ENCODE measurements around the gene POLK.
"Not testable (repeated sequence)": the region's sequence is repeated elsewhere in the genome, so short reads cannot be mapped to it uniquely, and the experiment has no call there.

POLK gene

DNA sequence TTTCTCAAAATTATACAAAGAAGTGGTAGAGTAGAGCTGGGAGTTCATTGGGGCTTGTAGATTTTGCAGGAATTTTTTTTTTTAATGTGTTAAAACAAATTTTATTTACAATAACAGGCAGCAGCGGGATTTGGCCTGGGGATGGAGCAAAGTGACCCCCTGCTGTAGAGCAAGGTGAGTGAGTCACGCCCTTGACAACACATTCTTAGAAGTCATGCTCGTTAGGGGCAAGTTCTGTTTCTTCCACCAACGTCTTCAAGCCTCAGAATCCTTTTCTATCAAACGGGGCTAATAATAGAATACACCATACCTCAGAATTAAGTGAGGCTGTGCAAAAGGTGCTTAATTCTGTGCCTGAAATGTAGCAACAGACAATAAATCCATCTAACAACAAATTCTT, 98.5 kb downstream of the POLK start:
- no peak for DNase-seq (ENCODE audit: low read depth in 2 of 2)

GRCh38 chr5:75610859-75611310, 99.2 kb downstream of the POLK start:
- DNase-seq (ENCODE audit: low read depth in 2 of 2) = not testable (repeated sequence)

DNA sequence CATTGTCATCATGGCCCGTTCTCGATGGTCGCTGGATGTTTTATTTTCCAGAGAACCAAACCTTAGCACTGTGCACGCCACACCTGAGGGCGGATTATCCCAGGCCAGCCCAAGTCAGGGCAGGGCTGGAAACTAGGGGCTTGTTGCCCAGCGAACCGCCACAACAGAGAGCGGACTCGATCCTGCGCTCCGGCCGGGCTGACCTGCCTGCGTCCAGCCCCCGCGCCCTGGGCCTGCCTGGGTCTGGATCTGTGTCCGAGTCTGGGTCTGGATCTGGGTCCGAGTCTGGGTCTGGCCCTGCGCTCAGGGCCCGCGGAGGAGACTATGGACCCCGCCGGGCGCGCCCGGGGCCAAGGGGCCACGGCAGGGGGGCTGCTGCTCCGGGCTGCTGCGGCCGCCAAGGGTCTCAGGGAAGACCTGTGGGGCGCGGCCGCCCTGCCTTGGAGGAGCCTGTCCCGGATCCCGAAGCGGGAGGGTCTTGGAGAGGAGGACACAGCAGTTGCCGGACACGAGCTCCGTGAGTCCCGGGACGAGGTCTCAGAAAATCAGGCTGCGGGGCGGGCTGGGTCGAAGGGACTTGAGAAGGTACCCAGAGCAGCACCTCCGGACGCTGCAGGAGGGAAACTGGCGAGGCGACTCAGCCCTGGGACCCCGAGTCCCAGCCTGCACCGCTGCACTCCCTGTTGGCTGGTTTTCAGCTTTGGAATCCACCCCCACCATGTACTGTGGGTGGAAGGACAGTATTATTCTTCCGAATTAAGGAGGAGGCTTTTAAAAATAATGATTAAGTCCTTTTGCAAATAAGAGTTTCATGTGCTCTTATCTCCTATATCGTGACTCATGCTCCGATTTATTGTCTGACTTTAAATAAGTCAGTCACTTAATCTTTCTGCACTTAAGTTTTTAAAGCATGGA, 99.9 kb downstream of the POLK start, which contains the start of gene ANKDD1B:
Gene ANKDD1B (plus strand): TSS at position 143 of the 915 bp plus-strand sequence. CDS start 182 bp downstream, at position 325.
- DNase-seq (ENCODE audit: low read depth in 2 of 2) = no peak

DNA sequence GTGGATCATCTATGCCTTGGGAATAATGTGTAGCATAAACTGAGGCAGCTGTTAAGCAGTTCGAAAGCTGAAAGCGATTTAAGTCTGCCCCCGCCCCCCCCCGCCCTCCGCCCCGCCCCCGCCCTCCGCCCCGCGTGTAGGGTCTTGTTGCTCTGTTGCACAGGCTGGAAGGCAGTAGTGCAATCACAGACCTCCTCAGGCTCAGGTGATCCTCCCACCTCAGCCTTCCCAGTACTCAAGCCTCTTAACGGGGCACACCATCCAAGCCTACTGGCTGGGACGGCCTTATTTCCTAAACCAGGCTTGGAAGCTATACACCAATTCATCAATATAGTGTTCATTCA, 100.5 kb downstream of the POLK start:
- DNase-seq (ENCODE audit: low read depth in 2 of 2) = no peak

GRCh38 chr5:75612901-75613300, 101.2 kb downstream of the POLK start:
- no peak for DNase-seq (ENCODE audit: low read depth in 2 of 2)

GRCh38 chr5:75614176-75614575, 102.5 kb downstream of the POLK start:
- no peak for DNase-seq (ENCODE audit: low read depth in 2 of 2)

GRCh38 chr5:75616371-75616881, 104.7 kb downstream of the POLK start:
- no peak for DNase-seq (ENCODE audit: low read depth in 2 of 2)

DNA sequence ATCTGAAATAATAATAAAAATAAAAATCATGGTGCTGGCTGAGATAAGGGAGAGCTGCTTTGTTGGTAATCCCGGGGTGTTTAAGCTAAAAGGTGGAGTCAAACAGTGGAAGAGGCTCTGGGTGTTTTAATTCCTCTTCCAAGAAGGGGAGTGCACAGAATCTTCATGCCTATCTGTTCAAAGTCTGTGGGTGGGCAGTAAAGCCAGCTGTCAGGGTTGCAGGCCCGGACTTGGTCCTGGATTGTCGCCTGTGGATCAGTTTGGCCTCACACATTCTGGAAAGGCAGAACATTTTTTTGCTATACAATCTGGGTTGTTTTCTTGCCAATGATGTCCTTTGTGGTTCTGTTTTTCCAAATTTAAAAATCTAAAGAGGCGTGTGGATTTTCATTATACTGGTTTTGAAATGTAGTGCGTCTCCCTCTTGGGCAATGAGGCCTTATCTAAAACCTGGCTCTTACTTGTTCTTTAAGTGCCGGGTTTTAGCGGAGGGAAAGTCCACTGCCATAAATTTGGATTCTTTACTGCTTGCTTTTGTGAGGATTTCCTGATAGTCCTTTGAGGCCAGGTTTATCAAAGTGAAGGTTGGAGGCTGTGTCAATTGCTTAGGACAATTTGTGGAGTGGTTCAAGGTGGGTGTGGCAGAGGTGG, 105.4 kb downstream of the POLK start:
- no peak for DNase-seq (ENCODE audit: low read depth in 2 of 2)

GRCh38 chr5:75617736-75618352, 106.2 kb downstream of the POLK start:
- DNase-seq (ENCODE audit: low read depth in 2 of 2) = no peak

DNA sequence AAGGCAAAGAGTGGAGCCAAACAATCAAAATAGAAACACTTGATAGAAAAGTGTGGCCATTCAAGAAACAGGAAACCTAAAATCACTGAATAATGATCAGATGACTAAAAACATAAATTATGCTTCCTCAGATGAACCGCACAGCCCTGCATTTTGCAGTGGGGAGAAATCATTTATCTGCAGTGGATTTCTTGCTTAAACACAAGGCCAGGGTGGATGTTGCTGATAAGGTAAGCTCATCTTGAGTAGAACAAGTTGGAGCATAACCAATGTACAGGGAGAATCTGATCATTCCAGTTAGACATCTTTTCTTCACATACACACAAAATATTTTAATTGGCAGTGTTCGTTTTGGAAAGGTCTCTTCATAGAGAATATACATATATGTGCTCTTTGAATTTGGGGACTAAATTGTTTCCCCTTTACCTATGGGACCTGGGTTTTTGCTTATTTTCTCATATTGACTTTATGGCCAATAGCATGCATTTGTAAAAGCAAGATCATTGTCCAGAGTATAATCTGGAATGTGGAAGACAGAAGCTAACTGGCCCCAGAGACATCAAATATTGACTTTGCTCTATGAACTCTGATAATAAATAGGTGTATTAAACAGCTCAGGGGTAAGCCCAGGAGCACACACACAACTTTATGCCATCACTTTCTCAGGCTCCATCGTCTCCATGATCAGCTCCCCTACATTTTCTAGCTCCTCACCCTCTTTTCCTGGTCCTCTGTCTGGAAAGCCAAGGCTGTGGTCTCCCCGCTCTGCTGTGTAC, 108.7 kb downstream of the POLK start:
- DNase-seq (ENCODE audit: low read depth in 2 of 2) = no peak

GRCh38 chr5:75622564-75622963, 110.9 kb downstream of the POLK start:
- no peak for DNase-seq (ENCODE audit: low read depth in 2 of 2)

- no peak for DNase-seq (ENCODE audit: low read depth in 2 of 2)
Observed at GRCh38 chr5:75623846-75624245, 112.2 kb downstream of the POLK start.

GRCh38 chr5:75626959-75627358, 115.3 kb downstream of the POLK start:
- DNase-seq (ENCODE audit: low read depth in 2 of 2) = no peak

DNA sequence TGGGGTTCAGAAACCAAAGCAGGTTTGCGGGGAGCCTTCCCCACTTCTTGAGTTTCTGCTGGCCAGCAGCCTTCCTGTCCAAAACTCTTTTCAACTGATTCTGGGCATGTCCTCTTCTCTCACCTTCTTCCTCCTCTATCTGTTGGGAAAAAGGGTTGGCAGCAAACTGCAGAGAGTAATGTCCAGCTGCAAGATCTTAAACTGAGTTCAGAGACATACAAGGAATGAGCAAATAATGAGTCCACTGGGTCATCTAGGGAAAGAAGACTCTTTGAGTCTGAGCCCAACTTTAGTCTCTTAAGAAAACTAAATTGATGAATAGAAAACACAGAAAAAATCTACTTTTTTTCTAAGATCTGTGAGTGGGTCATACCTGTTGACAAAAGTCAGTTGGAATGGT, 116.1 kb downstream of the POLK start:
- no peak for DNase-seq (ENCODE audit: low read depth in 2 of 2)

DNA sequence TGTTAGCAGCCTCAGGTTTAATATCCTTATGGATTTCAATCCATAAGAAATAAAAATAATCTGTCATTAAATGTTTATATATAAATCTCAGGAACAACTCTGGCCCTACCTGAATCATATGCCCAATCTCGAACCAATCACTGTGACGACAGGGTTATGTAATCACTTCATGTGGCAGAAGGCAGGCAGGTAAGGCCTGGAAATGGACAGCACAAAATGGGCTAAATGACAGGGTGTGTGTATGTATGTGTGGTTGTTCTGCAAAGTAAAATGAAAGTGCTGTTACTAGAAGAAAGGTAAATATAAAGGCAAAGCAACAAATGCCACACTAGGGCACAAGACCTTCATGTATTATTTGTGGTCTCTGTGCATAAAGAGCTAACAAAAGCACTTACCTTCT, 119.2 kb downstream of the POLK start:
- no peak for DNase-seq (ENCODE audit: low read depth in 2 of 2)

DNA sequence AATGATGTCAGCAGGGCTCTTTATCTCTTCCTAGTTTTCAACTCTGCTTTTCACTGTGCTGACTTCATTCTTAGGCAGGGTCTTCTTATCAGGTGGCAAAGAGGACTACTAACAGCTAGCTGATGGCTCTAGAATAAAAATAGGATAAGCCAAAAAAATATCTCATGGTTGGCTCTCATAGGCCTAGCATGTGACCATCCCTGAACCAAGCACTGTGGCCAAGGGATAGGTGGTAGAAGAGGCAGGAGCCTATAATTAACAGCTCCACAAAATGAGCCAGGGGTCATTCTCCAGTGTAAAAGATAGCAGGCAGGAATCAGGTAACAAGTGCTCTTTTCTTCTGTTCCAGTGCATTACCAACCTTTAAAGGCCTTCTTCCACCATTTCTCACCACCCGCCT, 120.6 kb downstream of the POLK start:
- DNase-seq (ENCODE audit: low read depth in 2 of 2) = no peak

GRCh38 chr5:75637949-75638348, 126.3 kb downstream of the POLK start:
- DNase-seq (ENCODE audit: low read depth in 2 of 2) = no peak

DNA sequence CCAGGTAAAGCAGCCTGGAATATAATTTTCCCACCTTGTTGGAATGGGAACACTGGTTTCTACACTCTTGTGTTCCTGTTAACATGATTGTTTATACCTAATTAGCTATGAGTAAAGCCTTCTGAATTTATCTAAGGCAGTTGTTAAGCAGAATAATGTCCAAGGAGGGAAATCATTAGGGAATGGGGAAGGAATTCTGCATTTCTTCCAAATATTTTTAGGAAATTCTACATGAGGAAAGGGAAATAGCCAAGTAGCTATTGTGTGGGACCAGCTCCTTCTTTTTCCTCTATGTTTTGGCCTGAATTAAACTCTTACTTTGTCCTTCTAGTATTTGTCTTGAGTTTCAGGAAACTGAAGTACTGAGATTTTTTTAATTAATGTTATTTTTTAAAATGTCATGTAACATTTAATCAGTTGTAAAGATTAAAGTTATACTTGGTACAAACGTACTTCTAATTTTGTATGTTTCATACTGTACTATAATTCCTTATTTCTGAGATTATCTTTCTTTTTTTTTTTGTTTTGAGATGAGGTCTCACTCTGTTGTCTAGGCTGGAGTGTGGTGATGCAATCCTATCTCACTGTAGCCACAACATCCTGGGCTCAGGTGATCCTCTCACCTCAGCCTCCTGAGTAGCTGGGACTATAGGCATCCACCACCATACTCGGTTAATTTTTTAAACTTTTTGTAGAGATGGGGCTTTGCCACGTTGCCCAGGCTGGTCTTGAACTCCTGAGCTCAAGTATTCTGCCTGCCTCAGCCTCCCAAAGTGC, 128.0 kb downstream of the POLK start:
- DNase-seq (ENCODE audit: low read depth in 2 of 2) = no peak

DNA sequence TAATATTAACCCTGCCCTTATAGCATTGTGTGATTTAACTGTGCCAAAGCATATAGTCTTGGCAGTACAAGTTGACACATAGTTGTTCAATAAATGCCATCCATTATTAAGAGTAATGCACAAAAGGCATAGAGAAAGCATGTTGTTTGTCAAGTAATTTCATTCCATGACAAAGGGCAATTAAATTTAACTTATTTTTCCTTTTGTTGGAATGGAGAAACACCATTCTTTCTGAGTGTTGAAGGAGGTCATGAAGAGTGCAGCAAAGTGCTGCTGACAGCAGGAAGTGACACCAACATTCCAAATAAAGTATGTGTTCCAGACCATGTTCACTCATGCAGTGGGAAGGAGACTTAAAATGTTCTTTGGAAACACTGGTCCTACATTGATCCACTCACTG, 128.7 kb downstream of the POLK start:
- no peak for DNase-seq (ENCODE audit: low read depth in 2 of 2)

DNA sequence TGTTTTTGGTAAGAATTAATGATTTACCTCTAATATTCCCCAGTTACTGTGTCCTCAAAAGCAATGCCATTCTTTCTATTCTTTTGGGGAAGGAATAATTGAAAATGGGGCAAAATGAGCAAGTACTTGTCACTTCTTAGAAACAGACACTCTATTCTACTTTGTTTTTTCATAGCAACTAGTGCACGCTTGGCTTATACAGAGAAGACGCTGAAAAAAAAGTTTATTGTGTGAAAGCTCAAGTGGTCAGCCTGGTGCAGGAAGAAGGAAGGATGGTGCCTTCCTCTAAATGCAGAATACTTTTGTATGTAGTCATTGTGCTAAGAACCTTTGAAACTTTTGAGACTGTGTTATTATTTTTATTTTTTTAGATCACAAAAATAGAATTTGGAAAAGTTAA, 129.1 kb downstream of the POLK start:
- DNase-seq (ENCODE audit: low read depth in 2 of 2) = no peak

DNA sequence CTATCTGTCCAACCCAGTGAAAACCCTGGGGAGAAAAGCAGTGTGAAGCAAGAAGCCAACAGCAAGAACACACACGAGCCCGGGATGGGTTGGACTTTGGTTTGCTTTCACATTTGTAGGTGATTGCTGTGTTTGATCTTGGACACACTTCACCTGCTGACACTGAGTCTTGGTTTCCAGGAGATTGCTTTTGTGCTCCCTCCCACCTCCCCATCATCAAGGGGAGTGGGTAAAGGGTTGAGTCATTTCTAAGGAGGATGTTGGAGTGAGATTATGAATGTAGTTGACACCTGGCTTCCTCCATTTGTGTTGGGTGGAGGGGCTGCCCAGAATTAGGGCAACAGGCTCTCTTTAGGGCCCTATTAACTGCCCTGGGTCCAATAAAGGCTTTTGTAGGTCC, 137.0 kb downstream of the POLK start:
- no peak for DNase-seq (ENCODE audit: low read depth in 2 of 2)

Data from stimulated activated CD4-positive, alpha-beta T cell treated with anti-CD3 and anti-CD28 coated beads, Interleukin-12 subunit alpha, Interleukin-12 subunit beta, amount 100 ng/mL, for 24 hours (primary cell).